HG03378 (cell line): ENCODE data around the gene FPGS.

Experiments
- ATAC-seq: cut with Tn5 transposase; IDR thresholded peaks from one replicate; pipeline ENCODE4 v1.9.1; 2021; ENCODE audit warnings: mild to moderate bottlenecking, moderate library complexity; ENCODE audit not compliant: unreplicated experiment

Gene FPGS

GRCh38 chr9:127809540-127810377 is 7.1 kb downstream of the FPGS start:
- ATAC-seq: no peak

- no peak for ATAC-seq
These were observed 7.9 kb downstream of the FPGS start for GRCh38 chr9:127810378-127811187.

GRCh38 chr9:127812011-127812410 is 9.3 kb downstream of the FPGS start:
- ATAC-seq: no peak

- no peak for ATAC-seq
These were observed 10.4 kb downstream of the FPGS start for GRCh38 chr9:127812936-127813675.

- no peak for ATAC-seq
These were observed 11.1 kb downstream of the FPGS start for GRCh38 chr9:127813686-127814226.

GRCh38 chr9:127814619-127815511 is 12.2 kb downstream of the FPGS start:
- ATAC-seq: no peak

GRCh38 chr9:127815512-127816361 is 13.1 kb downstream of the FPGS start:
- ATAC-seq: no peak

GRCh38 chr9:127816362-127816725 is 13.7 kb downstream of the FPGS start:
- no peak for ATAC-seq

- ATAC-seq: no peak
These were observed 14.0 kb downstream of the FPGS start for GRCh38 chr9:127816728-127817127.

GRCh38 chr9:127817881-127818434 is 15.3 kb downstream of the FPGS start:
- no peak for ATAC-seq

- no peak for ATAC-seq
These were observed 15.9 kb downstream of the FPGS start for GRCh38 chr9:127818574-127818973.

- no peak for ATAC-seq
These were observed 19.4 kb downstream of the FPGS start for GRCh38 chr9:127822108-127822507.

- ATAC-seq: no peak
These were observed 22.8 kb downstream of the FPGS start for GRCh38 chr9:127825319-127826051.

- no peak for ATAC-seq
These were observed 23.7 kb downstream of the FPGS start for GRCh38 chr9:127826253-127826913.

GRCh38 chr9:127828262-127829031 is 25.8 kb downstream of the FPGS start:
- ATAC-seq: no peak

GRCh38 chr9:127829205-127829906 is 26.7 kb downstream of the FPGS start:
- no peak for ATAC-seq
